ENCODE data around the gene MISP. TPM values are rescaled to one million over a fixed set of nuclear protein-coding genes. Genes with fewer than 3 reads are reported as not detected.

The MISP gene
- total and polyA plus RNA-seq, 2 of the 13 experiments (the other 11 are each of a cell fraction or from before 2014, with no cell fraction given): 0.67 to 1.3 TPM

GRCh38 chr19:739998-740715 lies 10.8 kb upstream of the MISP start (continued):
- TF ChIP-seq ZXDC (CRISPR knock-in tag; IDR thresholded peaks at IDR 0.05) (no peak), IKZF5 (CRISPR knock-in tag; IDR thresholded peaks at IDR 0.05) (no peak), ZNF343 (CRISPR knock-in tag; IDR thresholded peaks at IDR 0.05) (0 out of 2 replicates have a peak, but pooled peaks have one; percentile 50), ZNF280D (CRISPR knock-in tag; IDR thresholded peaks at IDR 0.05) (peak; percentile 76; the same call in 1 of the 2 replicates), SNRNP70 (IDR thresholded peaks at IDR 0.05; ENCODE audit: low read depth, low read length) (no peak), ZBTB7A (CRISPR knock-in tag; IDR thresholded peaks at IDR 0.05) (peak; percentile 53), ZNF749 (CRISPR knock-in tag; IDR thresholded peaks at IDR 0.05; ENCODE audit: borderline replicate concordance) (peak; percentile 55; the same call in 1 of the 2 replicates), DZIP1 (CRISPR knock-in tag; IDR thresholded peaks at IDR 0.05) (peak; percentile 17; the same call in 1 of the 2 replicates), NR2C2 (CRISPR knock-in tag; IDR thresholded peaks at IDR 0.05; ENCODE audit: borderline replicate concordance) (peak; percentile 61), CBX5 (CRISPR knock-in tag; IDR thresholded peaks at IDR 0.05; ENCODE audit: borderline replicate concordance) (no peak), TEAD3 (CRISPR knock-in tag; optimal IDR thresholded peaks at IDR 0.05; ENCODE audit: borderline replicate concordance) (peak; percentile 39), SIX1 (CRISPR knock-in tag; IDR thresholded peaks at IDR 0.05; ENCODE audit: borderline replicate concordance) (no peak), ZNF235 (CRISPR knock-in tag; IDR thresholded peaks at IDR 0.05; ENCODE audit: borderline replicate concordance) (0 out of 2 replicates have a peak, but pooled peaks have one; percentile 65), ARHGAP35 (CRISPR knock-in tag; IDR thresholded peaks at IDR 0.05; ENCODE audit: borderline replicate concordance) (no peak; the same call in 1 of the 2 replicates), NAIF1 (CRISPR knock-in tag; IDR thresholded peaks at IDR 0.05; ENCODE audit: borderline replicate concordance) (no peak), PHF5A (CRISPR knock-in tag; IDR thresholded peaks at IDR 0.05; ENCODE audit: low read depth, unreplicated experiment) (no peak), RXRB (CRISPR knock-in tag; IDR thresholded peaks at IDR 0.05; ENCODE audit: borderline replicate concordance) (0 out of 2 replicates have a peak, but pooled peaks have one; percentile 26), SMYD3 (CRISPR knock-in tag; IDR thresholded peaks at IDR 0.05) (no peak), CCDC6 (CRISPR knock-in tag; IDR thresholded peaks at IDR 0.05) (no peak)

Data from HepG2 (cell line).